RPMI7951 (cell line): Measurements from ENCODE around the gene PLVAP. TPM values are rescaled to one million over a fixed set of nuclear protein-coding genes. Genes with fewer than 3 reads are reported as not detected.
A peak's percentile ranks its signal among the peaks of the same experiment; 100 is the strongest.

Experiments used
- DNase-seq: peaks from one replicate; pipeline ENCODE4 v3.0.0-alpha.2; 2012; ENCODE audit warnings: low read depth
- total RNA-seq: library from RNA; depleted of rRNA; stranded (reverse); fragments of >200 nt; shearing (Covaris generic); gene quantifications from 2 replicates; pipeline ENCODE4 v1.2.3, GENCODE V29; 2014

PLVAP gene
- total RNA-seq, 1 experiment from 2014 or later, result not detected

DNA sequence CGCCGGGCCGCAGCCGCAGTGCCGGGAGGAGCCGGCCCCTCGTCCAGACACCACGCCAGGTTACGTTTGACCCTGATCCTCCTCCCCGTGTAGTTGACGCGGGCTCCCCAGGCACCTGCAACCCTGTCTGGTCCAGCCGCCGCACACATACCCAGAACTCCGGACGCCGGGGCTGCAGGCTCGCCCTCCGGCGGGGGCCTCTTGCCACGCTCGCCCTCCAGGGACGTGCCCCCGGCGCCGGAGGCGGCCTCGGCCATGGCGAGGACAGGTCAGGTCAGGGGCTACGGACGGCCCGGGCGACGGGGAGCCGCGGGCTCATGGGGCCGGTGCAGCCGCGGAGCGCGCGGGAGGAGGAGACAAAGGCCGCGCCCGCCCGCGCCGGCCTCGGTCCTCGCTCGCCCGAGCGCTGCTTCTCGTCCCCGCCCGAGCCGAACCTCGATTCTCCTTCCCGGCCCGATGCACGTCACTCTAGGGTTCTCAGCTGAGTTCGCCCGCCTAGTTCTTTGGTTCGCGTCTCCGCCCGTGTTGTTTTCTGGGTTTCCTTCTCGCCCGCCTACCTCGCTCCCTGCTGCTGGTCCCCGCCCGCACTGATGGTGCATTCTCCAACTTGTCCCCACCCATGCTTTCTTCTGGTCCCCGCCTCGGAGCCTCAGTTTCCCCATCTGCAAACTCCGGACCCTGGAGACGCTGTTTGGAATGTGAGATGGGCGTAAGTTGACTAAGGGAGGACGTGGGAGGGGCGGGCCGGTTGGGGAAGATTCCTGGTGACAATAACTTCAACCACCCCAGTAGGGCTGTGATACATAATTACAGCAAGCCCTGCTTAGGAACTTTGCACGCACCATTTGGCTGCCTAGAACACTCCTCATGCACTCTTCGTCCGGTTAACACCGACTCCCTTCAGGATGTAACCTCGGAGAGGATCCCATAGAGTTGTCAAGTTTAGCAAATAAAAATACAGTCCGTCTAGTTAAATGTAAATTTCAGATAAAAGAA lies 42.4 kb downstream of the PLVAP start, which contains the start of gene ANO8:
Gene ANO8, minus strand, starts transcription at position 442 of the 996 bp plus-strand sequence. Its CDS starts 185 bp downstream, at position 257.
- peak; percentile 100 for DNase-seq

DNA sequence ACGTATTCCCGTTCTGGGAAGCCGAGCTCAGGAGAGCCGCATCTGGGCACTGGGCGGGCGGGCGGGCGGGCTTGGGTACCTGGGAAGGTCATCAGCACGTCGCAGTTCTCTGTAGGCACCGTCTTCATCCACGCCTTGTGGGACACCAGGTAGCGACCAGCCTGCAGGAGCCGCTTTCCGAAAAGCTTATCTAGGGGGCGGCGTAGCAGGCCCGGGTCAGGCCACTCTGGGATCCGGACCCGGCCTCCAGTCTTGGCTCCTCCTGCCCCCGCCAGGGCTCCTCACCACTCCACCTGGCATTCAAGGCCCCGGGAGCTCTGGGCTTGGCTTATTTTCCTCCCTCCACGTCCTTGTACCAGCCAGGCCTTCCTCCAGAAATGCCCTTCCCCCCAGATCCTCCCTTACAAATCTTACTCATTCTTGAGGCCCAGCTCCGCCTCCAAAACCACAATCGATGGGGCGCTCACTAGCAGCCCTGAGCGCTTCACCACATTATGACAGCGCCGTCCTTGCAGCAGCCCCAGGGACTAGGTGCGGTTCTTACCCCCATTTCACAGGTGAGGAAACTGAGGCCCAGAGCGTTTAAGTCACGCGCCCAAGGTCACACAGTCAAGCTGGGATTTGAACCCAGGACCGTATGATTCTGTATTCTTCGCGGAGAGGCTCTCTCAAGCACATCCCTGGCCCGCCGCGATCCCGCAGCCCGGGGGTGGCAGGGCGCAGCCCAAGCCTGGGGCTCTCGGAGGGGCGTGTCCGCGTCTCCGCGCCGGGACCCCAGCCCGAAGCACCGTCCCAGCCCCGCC lies 43.3 kb downstream of the PLVAP start:
- peak; percentile 89 for DNase-seq

- peak; percentile 60 for DNase-seq
Observed at GRCh38 chr19:17332677-17333581, 44.2 kb downstream of the PLVAP start.

DNA sequence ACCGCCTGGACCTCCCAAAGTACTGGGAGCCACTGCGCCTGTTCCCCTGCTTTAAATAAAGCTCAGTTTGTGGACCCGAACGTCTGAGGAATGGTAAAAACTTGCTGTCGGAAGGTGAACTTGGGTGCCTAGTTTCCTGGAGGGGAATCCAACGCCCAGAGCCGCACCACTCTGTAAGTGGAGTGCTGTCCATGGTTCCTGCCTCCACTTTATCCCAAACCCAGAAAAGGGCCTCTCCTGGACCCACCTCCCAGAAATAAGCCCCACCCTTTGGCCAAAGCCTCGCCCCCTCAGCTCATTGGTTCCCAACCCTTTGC lies 44.8 kb downstream of the PLVAP start:
- no peak for DNase-seq

DNA sequence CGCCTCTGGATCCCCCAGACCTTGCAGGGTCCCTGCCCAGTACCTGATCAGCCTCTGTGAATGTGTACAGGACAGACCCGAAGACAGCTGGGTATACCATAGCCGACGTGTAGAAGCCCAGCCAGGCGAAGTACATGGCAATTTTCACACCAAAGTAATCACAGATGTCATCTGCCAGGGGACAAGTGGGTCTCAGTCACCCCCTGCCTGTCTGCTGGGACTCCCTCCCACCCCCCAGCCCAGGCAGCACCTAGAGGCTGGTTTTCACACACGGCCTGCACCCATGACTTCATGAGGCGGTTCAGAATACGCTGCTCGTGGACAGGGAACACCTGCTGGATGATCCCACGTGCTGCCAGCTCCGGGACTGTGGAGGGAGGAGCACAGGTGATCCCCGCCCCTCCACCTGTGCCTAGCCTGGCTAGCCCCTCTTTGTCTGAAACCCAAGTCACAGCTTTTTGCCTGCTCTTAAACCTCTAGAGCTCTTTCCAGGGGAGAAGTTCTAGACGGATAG lies 46.0 kb downstream of the PLVAP start:
- DNase-seq, result no peak

GRCh38 chr19:17330262-17331044 lies 46.7 kb downstream of the PLVAP start:
- DNase-seq, result no peak

GRCh38 chr19:17329366-17330261 lies 47.5 kb downstream of the PLVAP start:
- no peak for DNase-seq

DNA sequence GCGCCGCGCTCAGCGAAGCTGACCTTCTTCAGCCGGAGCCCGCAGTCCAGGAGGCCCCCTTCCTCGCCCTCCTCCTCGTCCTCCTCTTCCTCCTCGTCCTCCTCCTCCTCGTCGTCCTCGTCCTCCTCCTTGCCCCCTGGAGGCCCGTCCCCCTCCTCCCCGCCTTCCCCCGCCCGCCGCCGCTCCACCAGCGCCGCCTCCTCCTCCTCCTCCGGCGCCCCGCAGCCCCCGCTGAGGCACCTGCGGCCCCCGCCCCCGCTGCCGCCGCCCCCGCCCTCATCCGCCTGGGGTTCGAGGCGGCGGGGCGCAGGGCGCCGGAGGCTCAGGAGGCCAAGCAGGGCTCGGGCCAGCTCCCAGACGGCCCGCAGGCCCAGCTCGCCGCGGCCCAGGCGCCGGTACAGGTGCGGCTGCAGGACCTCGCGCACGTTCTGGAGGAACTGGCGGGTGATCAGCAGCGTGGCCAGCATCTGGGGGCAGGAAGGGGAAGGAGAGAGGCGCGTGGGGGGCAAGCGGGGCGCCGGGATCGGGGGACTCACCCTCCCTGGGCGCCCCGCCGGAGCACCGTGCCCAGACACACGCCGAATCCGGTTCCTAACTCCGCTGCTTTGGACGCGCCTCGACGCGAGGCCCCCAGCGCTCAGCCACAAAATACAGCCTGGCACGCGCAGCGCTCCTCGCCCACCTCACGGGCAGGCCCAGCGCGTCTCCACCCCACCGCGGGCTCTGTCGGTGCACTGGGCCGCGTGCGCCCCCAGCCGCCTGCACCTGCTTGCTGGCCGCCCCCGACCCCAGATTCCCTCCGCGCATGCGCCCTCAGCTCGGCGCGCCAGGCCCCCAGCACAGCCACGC lies 48.4 kb downstream of the PLVAP start:
- DNase-seq, result no peak

- no peak for DNase-seq
Observed at GRCh38 chr19:17327654-17328516, 49.3 kb downstream of the PLVAP start.

- DNase-seq, result no peak
Observed at GRCh38 chr19:17327068-17327653, 50.0 kb downstream of the PLVAP start.

GRCh38 chr19:17326595-17326966 lies 50.6 kb downstream of the PLVAP start:
- no peak for DNase-seq

DNA sequence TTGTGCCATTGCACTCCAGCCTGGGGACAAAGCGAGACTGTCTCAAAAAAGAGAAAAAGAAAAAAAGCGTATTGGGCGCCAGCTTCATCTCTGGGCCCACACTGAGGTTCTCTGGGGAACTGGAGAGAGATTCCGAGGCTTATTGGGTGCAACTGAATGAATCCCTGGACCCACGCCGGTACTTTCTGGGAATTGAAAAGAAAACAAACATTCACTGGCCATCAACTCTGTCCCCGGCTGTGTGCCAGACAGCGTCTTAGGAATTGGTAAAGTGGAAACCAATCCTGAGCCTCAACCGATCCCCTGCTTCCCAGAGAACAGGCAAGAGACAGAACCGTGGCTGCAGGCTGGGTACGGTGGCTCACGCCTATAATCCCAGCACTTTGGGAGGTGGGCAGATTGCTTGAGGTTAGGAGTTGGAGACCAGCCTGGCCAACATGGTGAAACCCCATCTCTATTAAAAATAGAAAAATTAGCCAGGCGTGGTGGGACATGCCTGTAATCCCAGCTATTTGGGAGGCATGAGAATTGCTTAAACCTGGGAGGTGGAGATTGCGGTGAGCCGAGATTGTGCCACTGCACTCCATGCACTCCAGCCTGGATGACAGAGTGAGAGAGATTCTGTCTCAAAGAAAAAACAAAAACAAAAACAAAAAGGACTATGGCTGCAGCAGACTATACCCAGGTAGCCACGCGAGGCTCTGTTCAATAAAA lies 51.1 kb downstream of the PLVAP start:
- no peak for DNase-seq

DNA sequence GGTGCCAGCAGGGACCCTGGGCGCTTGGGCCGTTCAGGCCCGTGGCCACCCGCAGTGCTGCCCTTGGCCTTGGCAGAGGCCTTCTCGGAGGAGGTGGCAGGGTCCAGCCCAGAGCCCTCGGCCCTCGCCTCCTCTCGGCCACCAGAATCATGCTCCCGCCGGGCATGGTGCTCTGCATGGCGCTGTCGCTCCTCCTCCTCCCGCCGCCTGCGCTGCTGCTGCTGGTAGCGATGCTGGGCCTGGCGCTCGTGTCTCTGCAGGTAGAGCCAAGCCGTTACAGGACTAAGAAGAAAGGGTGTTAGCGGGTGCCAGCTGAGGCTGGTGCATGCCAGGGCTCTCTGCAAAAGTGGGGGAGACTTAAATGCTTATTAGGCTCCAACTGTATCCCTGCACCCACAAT lies 52.0 kb downstream of the PLVAP start:
- DNase-seq, result no peak

DNA sequence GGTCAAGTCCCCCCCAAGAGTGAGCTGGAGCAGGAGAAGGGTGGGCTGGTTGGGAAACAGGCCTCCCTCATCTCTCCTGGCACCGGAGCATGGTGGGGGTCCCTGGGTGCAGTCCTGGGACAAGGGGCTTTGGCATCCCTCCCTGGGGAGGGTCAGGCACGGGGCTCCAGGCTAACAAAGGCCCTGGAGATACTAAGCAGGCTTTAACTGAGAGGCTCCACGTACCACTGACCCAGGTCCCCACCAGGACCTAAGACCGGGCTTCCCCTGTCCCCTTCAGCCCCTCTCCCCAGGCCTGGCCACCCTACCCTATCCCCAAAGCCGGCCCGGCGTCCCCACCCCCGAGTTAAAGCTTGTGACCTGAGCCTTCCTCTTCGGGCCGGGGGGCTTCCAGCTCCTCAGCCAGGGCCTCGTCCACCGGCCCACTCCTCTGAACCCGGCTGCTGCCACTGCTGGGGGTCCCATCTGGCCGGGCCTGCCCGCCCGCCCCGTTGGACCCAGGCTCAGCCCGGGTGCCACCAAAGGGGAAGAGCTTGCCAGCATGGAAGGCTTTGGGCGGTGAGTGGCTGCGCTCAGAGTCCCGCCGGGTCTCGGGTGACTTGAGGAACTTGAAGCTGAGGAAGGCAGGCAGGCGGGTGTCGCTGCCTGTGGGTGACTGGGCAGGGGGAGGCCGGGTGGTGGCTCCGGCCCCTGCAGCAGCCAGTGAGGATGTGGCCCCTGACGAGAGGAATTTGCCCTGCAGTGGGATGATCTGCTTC lies 52.6 kb downstream of the PLVAP start:
- DNase-seq, result no peak

DNA sequence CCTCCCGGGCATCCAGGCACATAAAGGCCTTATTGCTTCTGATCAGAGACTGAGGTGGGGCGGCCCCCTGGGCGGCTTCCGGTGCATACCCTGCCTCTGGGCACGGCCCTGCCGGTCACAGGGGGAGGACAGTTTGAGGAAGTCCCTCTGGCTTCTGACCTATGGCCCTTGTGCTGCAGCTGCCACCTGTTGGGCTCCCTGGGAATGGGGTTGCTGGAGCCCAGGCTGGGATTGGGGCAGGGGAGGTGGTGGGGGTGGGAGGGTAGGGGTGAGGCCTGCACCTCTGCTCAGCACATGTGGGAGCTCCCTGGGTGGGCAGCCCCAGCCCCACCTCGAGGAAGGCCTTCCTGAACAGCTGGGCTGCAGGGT lies 53.2 kb downstream of the PLVAP start:
- no peak for DNase-seq
